A204.1 (cell line): ENCODE data around the gene CHCHD6.

Source experiments
- FAIRE-seq: peaks from 2 replicates; lab custom pipeline; 2012; peaks lifted over from hg19 to GRCh38; lab: Jason Lieb, UNC

CHCHD6 gene

GRCh38 chr3:126995926-126996512 is 292.0 kb downstream of the CHCHD6 start:
- no peak for FAIRE-seq

DNA sequence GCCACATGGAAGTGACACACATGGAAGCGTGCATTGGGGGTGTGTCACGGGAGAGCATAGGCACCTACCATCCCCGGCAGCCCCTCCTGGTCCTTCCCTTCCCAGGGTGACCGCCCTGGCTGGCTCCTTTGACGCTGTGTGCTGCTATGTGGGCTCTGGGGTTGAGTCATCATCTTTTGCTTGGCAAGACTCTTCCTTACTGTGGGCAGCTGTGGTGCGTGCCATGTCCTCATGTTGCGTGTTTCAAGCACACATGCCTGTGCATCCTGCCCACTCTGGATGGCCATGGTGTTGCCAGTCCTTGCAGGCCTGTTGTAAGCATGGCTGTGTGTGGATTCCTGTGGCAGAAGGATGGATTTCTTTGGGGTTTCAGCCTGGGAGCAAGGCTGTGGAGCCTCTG is 292.9 kb downstream of the CHCHD6 start:
- FAIRE-seq: no peak

- no peak for FAIRE-seq
Measured at GRCh38 chr3:126997455-126998038, 293.5 kb downstream of the CHCHD6 start.

DNA sequence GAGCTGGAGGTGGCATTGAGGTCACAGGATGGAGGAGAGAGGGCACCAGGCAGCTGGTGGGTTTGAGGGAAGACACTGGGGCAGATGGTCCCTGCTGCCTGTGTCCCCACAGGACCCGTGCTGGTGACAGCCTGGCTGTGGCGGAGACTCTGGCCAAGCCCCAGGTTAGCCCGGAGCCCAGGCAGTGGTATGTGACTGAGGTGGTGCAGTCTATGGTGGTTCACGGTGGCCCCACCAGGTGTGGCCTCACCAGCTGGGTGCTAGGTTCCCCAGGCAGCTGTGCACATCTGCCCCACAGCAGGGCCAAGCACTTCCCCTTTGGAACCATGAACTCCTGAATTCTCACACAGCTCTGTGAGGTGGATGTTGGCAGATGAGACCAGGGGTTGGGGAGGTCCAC is 294.3 kb downstream of the CHCHD6 start:
- no peak for FAIRE-seq

DNA sequence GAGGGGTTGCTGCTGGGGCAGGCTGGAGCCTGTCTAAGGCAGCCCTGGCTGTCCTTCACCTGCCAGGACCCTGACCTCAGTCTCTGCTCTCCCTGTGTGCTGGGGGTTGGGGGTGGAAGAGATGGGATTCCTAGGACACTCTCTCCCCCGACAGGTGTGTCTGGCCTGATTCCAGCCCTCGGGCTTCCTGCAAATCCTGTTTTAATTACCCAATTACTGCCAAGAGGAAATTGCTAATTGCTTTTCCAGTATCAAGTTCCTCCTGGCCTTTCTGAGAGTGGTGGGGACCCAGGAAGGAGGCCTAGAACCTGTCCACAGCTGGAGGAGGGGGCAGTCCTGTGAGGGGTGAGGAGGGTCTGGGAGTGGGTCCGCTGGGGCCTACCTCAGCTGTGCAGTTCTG is 294.7 kb downstream of the CHCHD6 start:
- FAIRE-seq: no peak

DNA sequence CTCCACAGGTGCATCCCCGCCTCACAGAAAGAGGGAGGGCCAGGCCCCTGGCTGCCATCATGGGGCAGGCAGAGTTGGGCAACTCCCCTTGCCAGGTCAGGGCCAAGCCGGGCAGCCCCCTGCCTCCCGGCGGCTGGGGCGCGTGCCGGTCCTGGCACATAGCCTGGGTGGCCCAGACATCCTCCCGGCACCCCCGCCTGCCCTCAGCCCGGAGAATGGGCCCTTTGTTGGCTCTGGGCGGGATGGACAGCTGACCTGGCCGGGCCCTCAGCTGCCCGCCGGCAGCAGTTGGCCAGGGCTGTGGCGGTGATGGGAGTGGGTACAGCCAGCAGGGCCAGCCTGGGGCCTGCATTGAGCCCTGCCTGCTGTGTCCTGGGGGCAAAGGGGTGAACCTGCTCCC is 295.3 kb downstream of the CHCHD6 start:
- no peak for FAIRE-seq

- FAIRE-seq: no peak
Measured at GRCh38 chr3:127000119-127000518, 296.1 kb downstream of the CHCHD6 start.

GRCh38 chr3:127000761-127001160 is 296.7 kb downstream of the CHCHD6 start:
- FAIRE-seq: no peak

GRCh38 chr3:127001486-127002194 is 297.6 kb downstream of the CHCHD6 start:
- FAIRE-seq: no peak

- FAIRE-seq: no peak
Measured at GRCh38 chr3:127002195-127003174, 298.4 kb downstream of the CHCHD6 start.

DNA sequence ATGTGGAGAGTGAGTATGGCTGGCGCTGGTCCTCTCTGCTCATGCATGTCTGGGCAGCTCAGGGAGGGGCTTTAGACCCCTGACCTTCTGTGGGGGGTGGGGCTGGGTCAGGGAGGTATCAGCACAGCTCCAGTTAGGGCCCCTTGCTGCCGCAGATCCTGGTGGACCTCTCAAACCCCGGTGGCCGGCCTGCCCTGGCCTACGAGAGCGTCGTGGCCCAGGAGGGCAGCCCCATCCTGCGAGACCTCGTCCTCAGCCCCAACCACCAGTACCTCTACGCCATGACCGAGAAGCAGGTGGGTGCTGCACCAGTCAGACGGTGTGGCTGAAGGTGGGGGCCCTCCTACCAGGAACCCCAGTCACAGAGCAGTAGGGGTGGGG is 299.1 kb downstream of the CHCHD6 start:
- no peak for FAIRE-seq

DNA sequence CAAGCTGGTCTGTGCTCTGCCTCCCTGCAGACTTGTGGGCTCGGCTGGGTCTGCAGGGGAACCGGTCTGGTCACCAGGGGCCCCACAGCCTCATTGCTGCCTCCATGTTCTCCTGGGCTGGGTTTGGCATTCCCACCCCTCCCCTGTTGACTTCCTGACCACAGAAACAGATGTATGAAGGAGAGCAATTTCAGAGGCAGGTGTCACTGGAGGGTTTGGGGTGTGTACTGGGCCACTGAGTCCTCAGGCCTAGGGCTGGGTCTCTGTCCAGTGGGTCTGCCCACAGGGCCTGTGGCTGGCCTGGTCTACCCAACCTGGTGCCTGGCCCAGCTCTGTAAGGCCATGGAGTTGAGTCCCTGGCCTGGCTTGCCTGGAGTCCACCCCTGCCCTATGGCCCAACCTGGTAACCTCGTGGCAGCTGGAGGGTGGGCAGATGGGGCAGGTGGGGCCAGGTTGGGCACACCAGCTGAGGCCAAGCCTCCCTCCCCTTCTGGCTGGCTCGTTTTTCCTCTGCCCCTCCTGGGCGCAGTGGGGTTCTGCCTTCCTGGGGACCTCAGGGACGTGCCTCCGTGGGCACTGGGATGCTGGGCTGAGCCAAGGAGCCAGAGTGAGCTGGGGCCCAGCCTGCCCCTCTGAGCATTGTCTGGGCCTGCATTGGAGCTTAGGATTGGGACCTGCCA is 299.7 kb downstream of the CHCHD6 start:
- FAIRE-seq: no peak

DNA sequence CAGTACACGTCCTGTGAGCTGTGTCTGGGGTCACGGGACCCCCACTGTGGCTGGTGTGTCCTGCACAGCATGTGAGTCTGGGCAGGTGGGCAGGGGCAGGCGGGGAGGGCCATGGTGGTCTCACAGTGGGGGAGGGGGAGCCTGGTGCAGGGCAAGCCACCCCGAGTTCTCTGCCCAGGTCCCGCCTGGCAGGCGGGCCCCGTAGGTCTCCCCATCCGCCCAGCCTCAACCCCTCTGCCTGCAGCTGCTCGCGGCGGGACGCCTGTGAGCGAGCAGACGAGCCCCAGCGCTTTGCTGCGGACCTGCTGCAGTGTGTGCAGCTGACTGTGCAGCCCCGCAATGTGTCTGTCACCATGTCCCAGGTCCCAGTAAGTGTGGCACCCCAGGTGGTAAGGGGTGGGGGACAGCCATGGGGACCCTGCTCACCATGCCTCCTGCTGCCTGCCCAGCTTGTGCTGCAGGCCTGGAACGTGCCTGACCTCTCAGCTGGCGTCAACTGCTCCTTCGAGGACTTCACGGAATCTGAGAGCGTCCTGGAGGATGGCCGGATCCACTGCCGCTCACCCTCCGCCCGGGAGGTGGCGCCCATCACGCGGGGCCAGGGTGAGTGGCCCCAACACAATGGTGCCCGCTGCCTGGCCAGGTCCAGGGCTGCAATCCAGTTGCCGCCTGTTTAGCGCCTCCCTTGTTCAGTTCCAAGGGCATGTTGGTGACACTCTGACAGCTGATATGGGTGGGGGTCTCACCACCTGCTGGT is 300.8 kb downstream of the CHCHD6 start:
- no peak for FAIRE-seq

DNA sequence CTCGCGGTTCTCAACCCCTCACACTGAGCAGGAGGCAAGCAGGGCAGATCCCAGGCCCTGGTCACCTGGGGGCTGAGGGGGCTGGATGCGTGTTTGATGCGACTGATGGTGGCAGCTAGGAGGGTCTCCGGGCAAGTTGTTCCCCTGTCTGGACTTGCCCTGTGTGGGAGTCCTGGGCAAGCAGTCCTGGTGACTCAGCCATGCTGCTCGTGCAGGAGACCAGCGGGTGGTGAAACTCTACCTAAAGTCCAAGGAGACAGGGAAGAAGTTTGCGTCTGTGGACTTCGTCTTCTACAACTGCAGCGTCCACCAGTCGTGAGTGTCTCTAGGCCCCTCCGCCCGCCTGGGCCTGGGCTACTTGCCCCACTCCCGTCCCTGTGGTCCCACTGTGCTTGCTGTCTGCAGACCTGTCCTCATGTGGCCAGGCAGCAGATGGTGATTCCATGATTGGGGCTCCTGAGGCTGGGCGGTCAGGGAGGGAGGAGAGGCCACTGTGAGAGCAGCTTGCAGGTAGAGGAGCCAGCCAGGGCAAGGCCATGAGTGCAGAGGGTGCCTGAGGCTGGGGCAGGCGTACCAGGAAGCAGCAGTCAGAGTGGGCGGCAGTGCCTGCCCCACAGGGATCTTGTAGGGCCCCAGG is 301.9 kb downstream of the CHCHD6 start:
- FAIRE-seq: no peak

DNA sequence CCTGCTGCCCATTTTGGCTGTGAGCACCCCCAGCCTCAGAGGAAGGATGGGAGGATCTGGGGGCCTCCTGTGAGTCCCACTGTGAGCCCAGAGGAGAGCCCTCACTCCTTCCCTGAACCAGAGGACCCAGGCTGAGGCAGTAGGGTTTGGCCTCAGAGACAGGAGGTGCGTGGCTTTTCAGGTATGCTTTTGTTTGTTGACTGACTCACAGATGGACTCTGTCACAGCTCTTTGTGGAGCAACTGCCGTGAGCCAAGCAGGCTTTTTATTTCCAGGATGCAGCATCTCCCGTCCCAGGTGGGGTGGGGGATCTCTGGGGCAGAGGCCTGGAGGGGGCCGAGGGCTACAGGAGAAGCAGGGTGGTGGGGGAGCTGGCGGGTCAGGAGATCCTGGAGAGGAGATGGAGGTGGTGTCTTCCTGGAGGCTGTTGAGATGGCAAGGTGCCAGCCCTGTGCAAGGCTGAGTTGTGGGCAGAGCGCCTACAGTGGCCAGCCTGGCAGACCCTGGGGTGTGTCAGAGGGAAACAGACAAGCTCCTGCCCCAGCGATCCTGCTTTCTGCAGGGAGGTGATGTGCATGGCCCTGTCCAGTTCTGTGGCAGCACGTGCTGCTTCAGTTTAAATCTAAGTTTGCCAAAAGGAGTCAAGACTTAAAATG is 302.9 kb downstream of the CHCHD6 start:
- FAIRE-seq: no peak

DNA sequence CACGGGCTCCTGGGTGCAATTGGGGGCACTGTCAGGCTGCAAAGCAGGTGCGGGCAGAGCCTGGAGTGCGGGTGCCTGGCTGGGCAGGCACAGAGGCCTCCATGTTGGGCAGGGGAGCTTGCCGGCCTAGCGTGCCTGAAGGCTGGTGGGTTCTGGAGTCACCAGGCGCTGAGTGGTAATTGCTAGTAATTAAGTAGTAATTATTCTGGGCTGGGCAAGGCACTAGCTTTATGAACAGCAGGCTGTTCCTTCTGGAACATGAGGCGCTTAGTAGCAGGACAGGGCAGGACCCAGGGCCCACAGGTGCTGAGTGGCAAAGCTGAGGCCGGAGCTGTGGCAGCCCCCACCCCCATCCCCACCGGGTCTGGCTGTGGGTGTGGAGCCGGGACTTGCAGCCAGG is 304.2 kb downstream of the CHCHD6 start:
- FAIRE-seq: no peak

- FAIRE-seq: no peak
Measured at GRCh38 chr3:127009531-127009930, 305.5 kb downstream of the CHCHD6 start.
